Upper lobe of left lung (tissue), 4 donors: ENCODE measurements around the gene AGFG2.

Source experiments
- POLR2AphosphoS5 ChIP-seq, 2 donors: sonication (generic); formaldehyde crosslinking; IDR thresholded peaks; one replicate each; pipeline ENCODE4 v1.5.1; 2017; ENCODE audit warnings: antibody characterized with exemption in 2 of 2
- TF ChIP-seq, protein P1 (sequence below), 6 experiments: fragments of 450-650 bp in 4 of 6; fragments of 200-600 bp in 2 of 6; sonication (generic) in 2 of 6; IDR thresholded peaks; one replicate each; pipeline ENCODE4 v1.5.1; 2016 to 2019; ENCODE audit warnings: antibody characterized with exemption in 6 of 6

DNA sequence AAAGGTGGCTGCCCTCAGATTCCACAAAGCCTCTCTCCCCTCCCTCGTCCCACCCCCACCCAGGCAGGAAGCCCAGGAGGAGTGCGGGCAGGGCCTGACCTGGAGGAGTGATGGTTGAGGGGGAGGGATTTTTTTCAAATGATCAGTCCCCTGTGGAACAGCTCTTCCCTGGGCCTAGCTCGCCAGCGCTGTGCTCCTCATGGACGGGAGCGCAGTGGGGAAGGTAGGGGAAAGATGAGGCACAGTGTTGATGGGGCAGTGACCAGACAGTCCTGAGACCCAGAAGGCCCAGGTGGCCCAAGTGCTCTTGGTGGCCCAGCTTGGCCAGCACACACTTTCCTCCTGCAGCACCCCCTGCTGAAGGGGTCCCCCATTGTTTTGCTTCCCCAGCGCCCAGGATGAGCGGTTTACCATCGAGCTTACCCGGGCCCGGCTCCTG lies 26.1 kb downstream of the AGFG2 start:
- TF ChIP-seq POLR2AphosphoS5 (IDR thresholded peaks at IDR 0.05), result no peak
- TF ChIP-seq, protein P1, sequence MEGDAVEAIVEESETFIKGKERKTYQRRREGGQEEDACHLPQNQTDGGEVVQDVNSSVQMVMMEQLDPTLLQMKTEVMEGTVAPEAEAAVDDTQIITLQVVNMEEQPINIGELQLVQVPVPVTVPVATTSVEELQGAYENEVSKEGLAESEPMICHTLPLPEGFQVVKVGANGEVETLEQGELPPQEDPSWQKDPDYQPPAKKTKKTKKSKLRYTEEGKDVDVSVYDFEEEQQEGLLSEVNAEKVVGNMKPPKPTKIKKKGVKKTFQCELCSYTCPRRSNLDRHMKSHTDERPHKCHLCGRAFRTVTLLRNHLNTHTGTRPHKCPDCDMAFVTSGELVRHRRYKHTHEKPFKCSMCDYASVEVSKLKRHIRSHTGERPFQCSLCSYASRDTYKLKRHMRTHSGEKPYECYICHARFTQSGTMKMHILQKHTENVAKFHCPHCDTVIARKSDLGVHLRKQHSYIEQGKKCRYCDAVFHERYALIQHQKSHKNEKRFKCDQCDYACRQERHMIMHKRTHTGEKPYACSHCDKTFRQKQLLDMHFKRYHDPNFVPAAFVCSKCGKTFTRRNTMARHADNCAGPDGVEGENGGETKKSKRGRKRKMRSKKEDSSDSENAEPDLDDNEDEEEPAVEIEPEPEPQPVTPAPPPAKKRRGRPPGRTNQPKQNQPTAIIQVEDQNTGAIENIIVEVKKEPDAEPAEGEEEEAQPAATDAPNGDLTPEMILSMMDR (IDR thresholded peaks at IDR 0.05), result no peak
